Measurements from ENCODE around the gene PGAP2.

- TF ChIP-seq, protein P1, sequence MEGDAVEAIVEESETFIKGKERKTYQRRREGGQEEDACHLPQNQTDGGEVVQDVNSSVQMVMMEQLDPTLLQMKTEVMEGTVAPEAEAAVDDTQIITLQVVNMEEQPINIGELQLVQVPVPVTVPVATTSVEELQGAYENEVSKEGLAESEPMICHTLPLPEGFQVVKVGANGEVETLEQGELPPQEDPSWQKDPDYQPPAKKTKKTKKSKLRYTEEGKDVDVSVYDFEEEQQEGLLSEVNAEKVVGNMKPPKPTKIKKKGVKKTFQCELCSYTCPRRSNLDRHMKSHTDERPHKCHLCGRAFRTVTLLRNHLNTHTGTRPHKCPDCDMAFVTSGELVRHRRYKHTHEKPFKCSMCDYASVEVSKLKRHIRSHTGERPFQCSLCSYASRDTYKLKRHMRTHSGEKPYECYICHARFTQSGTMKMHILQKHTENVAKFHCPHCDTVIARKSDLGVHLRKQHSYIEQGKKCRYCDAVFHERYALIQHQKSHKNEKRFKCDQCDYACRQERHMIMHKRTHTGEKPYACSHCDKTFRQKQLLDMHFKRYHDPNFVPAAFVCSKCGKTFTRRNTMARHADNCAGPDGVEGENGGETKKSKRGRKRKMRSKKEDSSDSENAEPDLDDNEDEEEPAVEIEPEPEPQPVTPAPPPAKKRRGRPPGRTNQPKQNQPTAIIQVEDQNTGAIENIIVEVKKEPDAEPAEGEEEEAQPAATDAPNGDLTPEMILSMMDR (IDR thresholded peaks at IDR 0.05; ENCODE audit: insufficient read depth, low read length, poor library complexity, severe bottlenecking), result no peak
- TF ChIP-seq EZH2phosphoT487 (conservative IDR thresholded peaks at IDR 0.05; ENCODE audit: low read length), result no peak
These were observed 8.9 kb downstream of the PGAP2 start for GRCh38 chr11:3817181-3817800.
